ENCODE data around the gene AMPD1.

AMPD1 gene

GRCh38 chr1:114671011-114671938, 24.1 kb downstream of the AMPD1 start:
- no peak overlapping the region for H2BK120ac ChIP-seq (ENCODE audit: insufficient read depth, low read length, poor library complexity)
- H3K4me3 ChIP-seq (ENCODE audit: low read depth, low read length), result no peak overlapping the region
- H3K9ac ChIP-seq (ENCODE audit: low read length), result no peak overlapping the region
- H4K8ac ChIP-seq (ENCODE audit: low read depth, low read length), result no peak overlapping the region
- H3K4ac ChIP-seq (ENCODE audit: low read depth, low read length), result no peak overlapping the region
- no peak overlapping the region for H2BK5ac ChIP-seq (ENCODE audit: low read depth, low read length, poor library complexity)
- H3K9me3 ChIP-seq (ENCODE audit: insufficient read depth, low read depth, low read length), result no peaks in the 10 kb centered on the region
- H3K27ac ChIP-seq (ENCODE audit: low read depth, low read length), result no peak overlapping the region
- no peaks in the 10 kb centered on the region for H3K79me2 ChIP-seq (ENCODE audit: control insufficient read depth, insufficient read depth, low read length, poor library complexity)
- no peak overlapping the region for H3K14ac ChIP-seq (ENCODE audit: low read length)
- DNase-seq, result peak in 1 of 2 donors; percentile 10
- H3K36me3 ChIP-seq (ENCODE audit: control insufficient read depth in 1 of 2, insufficient read depth in 2 of 2, low read length in 2 of 2), result no peaks in the 10 kb centered on the region
- no peak overlapping the region for H3K23ac ChIP-seq (ENCODE audit: low read length)
- peaks cover 4% of the 10 kb centered on the region in 2 experiments for H3K4me1 ChIP-seq (ENCODE audit: control insufficient read depth in 1 of 2, insufficient read depth in 2 of 2, low read length in 2 of 2)
- H2BK12ac ChIP-seq (ENCODE audit: low read length), result no peak overlapping the region
- H3K4me2 ChIP-seq (ENCODE audit: low read length), result no peak overlapping the region
- peaks cover 3% of the 10 kb centered on the region for H3K79me1 ChIP-seq (ENCODE audit: low read length)
- H4K91ac ChIP-seq (ENCODE audit: low read depth, low read length), result no peak overlapping the region
- no peak overlapping the region for H3K18ac ChIP-seq (ENCODE audit: low read length)
- no CpG with 5 or more reads among the region's 9 CpGs for WGBS (ENCODE audit: extremely low coverage, insufficient coverage, insufficient read length)
- no peaks in the 10 kb centered on the region for H3K27me3 ChIP-seq (ENCODE audit: insufficient read depth, low read length)
- no peak overlapping the region for H4K12ac ChIP-seq (ENCODE audit: low read depth, low read length)
- no peak overlapping the region for H2AFZ ChIP-seq (ENCODE audit: insufficient read depth, low read length, poor library complexity)
- no peak overlapping the region for H2AK5ac ChIP-seq (ENCODE audit: low read length)

DNA sequence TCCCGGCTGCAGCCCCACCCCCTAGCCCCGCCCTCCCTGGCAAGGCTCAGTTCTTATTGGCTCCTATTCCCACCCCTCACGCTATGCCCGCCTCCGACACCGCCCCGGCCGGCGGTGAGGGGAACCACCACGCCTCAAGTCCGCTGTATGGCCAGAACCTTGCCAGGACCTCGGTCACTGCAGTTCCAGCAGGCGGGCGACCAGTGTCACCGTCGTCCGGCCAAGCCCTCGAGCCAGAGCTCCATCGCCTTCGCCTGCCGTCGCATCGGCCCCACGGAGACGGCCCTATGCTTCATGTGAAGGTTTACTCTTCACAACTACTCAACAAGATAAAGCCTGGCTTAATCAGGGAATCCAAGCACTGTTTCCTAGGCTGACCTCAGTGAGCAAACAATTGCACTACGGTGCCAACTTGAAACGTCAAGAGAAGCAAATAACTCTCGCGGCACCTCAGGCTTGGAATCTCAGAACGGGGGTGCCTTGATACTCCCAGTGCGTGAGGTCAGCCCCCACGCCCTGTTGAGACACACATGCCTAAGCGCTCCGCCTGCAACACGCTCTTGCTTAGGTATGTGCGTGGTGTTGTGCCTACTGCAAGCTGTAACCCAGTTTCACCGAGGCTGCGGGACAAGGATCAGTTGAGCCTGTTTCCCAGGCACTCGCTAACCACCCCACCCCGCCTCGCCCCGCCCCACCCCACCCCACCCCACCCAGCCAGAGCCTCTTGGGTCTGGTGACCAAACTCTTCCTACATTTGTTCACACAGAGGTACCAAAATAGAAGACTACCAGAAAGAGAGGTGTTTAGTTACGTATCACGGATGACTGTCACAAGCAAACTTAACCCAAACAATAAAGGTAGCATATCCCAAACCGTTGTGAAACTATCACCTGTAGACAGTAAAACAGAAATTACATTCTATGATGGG, 25.0 kb downstream of the AMPD1 start:
- H4K8ac ChIP-seq (ENCODE audit: low read depth, low read length), result peak overlapping the region; percentile 30
- WGBS (ENCODE audit: extremely low coverage, insufficient coverage, insufficient read length), result no CpG with 5 or more reads among the region's 45 CpGs
- peak overlapping the region; percentile 14 for H3K4ac ChIP-seq (ENCODE audit: low read depth, low read length)
- no peak overlapping the region for H3K23ac ChIP-seq (ENCODE audit: low read length)
- no peak overlapping the region for H3K18ac ChIP-seq (ENCODE audit: low read length)
- no peaks in the 10 kb centered on the region for H3K36me3 ChIP-seq (ENCODE audit: control insufficient read depth in 1 of 2, insufficient read depth in 2 of 2, low read length in 2 of 2)
- no peak overlapping the region for H2BK120ac ChIP-seq (ENCODE audit: insufficient read depth, low read length, poor library complexity)
- no peak overlapping the region for H3K27ac ChIP-seq (ENCODE audit: low read depth, low read length)
- H2AK5ac ChIP-seq (ENCODE audit: low read length), result no peak overlapping the region
- peak; percentile 81 to 85 for DNase-seq
- H3K4me1 ChIP-seq (ENCODE audit: control insufficient read depth in 1 of 2, insufficient read depth in 2 of 2, low read length in 2 of 2), result peaks cover 4% of the 10 kb centered on the region in 2 experiments
- no peak overlapping the region for H4K12ac ChIP-seq (ENCODE audit: low read depth, low read length)
- H2BK12ac ChIP-seq (ENCODE audit: low read length), result no peak overlapping the region
- no peaks in the 10 kb centered on the region for H3K9me3 ChIP-seq (ENCODE audit: insufficient read depth, low read depth, low read length)
- H2BK5ac ChIP-seq (ENCODE audit: low read depth, low read length, poor library complexity), result no peak overlapping the region
- peak overlapping the region; percentile 28 for H3K14ac ChIP-seq (ENCODE audit: low read length)
- H3K4me3 ChIP-seq (ENCODE audit: low read depth, low read length), result peak overlapping the region; percentile 74
- no peaks in the 10 kb centered on the region for H3K27me3 ChIP-seq (ENCODE audit: insufficient read depth, low read length)
- no peak overlapping the region for H3K9ac ChIP-seq (ENCODE audit: low read length)
- H3K79me2 ChIP-seq (ENCODE audit: control insufficient read depth, insufficient read depth, low read length, poor library complexity), result no peaks in the 10 kb centered on the region
- H3K79me1 ChIP-seq (ENCODE audit: low read length), result peaks cover 3% of the 10 kb centered on the region
- peak overlapping the region; percentile 13 for H4K91ac ChIP-seq (ENCODE audit: low read depth, low read length)
- peak overlapping the region; percentile 78 for H3K4me2 ChIP-seq (ENCODE audit: low read length)
- peak overlapping the region; percentile 93 for H2AFZ ChIP-seq (ENCODE audit: insufficient read depth, low read length, poor library complexity)

DNA sequence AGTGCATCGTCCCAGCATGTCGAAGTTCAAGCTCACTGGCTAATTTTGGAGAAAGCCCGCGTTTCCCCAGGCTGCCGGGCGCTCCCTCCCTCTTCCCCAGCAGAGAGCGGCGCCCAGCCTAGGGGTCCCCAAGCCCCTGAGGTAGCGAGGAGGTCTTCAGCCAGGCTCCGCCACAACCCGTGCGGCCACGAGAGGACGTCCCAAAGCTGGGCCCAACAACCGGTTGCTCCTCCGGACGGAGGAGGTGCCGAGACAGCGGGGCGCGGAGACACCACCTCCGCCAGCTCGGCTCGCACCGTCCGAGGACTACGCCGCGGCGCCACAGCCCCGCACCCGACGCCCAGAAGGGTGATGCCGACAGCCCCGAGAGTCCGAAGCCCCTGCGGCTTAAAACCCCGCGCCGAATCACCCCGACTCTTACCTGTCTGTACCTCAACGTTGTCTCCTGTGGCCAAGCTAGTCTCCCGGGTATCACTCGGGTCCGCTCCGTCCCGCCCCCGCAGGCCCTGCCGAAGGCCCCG, 25.7 kb downstream of the AMPD1 start, which contains the start of gene DENND2C:
Gene DENND2C (minus strand): TSS at position 488 of the 521 bp plus-strand sequence. CDS start 44,065 bp downstream, outside the sequence.
- H2AFZ ChIP-seq (ENCODE audit: insufficient read depth, low read length, poor library complexity), result peak within 1 kb of the TSS; percentile 93
- no peak within 1 kb of the TSS for H3K9ac ChIP-seq (ENCODE audit: low read length)
- H2AK5ac ChIP-seq (ENCODE audit: low read length), result no peak within 1 kb of the TSS
- H2BK5ac ChIP-seq (ENCODE audit: low read depth, low read length, poor library complexity), result no peak within 1 kb of the TSS
- no peaks in the 10 kb centered on the region for H3K9me3 ChIP-seq (ENCODE audit: insufficient read depth, low read depth, low read length)
- no peaks in the 10 kb centered on the region for H3K27me3 ChIP-seq (ENCODE audit: insufficient read depth, low read length)
- peak within 1 kb of the TSS; percentile 30 for H4K8ac ChIP-seq (ENCODE audit: low read depth, low read length)
- H3K79me2 ChIP-seq (ENCODE audit: control insufficient read depth, insufficient read depth, low read length, poor library complexity), result no peaks in the 10 kb centered on the region
- H2BK12ac ChIP-seq (ENCODE audit: low read length), result no peak within 1 kb of the TSS
- H4K91ac ChIP-seq (ENCODE audit: low read depth, low read length), result peak within 1 kb of the TSS; percentile 13
- peak within 1 kb of the TSS; percentile 77 for H3K4me3 ChIP-seq (ENCODE audit: low read depth, low read length)
- no CpG with 5 or more reads among the region's 50 CpGs for WGBS (ENCODE audit: extremely low coverage, insufficient coverage, insufficient read length)
- no peak within 1 kb of the TSS for H3K18ac ChIP-seq (ENCODE audit: low read length)
- DNase-seq, result no peak
- no peak within 1 kb of the TSS for H2BK120ac ChIP-seq (ENCODE audit: insufficient read depth, low read length, poor library complexity)
- H3K4me1 ChIP-seq (ENCODE audit: control insufficient read depth in 1 of 2, insufficient read depth in 2 of 2, low read length in 2 of 2), result peaks cover 4% of the 10 kb centered on the region in 2 experiments
- peak within 1 kb of the TSS; percentile 28 for H3K14ac ChIP-seq (ENCODE audit: low read length)
- H3K79me1 ChIP-seq (ENCODE audit: low read length), result peaks cover 3% of the 10 kb centered on the region
- no peak within 1 kb of the TSS for H4K12ac ChIP-seq (ENCODE audit: low read depth, low read length)
- peak within 1 kb of the TSS; percentile 78 for H3K4me2 ChIP-seq (ENCODE audit: low read length)
- H3K27ac ChIP-seq (ENCODE audit: low read depth, low read length), result no peak within 1 kb of the TSS
- peak within 1 kb of the TSS; percentile 14 for H3K4ac ChIP-seq (ENCODE audit: low read depth, low read length)
- no peak within 1 kb of the TSS for H3K23ac ChIP-seq (ENCODE audit: low read length)
- H3K36me3 ChIP-seq (ENCODE audit: control insufficient read depth in 1 of 2, insufficient read depth in 2 of 2, low read length in 2 of 2), result no peaks in the 10 kb centered on the region
